Esophagus squamous epithelium (tissue), 4 donors: ENCODE data around the gene TM2D3.

Experiments
- CTCF ChIP-seq, 6 experiments: fragments of 450-650 bp in 4 of 6; fragments of 200-600 bp in 2 of 6; sonication (generic) in 2 of 6; IDR thresholded peaks; one replicate each; pipeline ENCODE4 v1.5.1; 2016 to 2019; ENCODE audit warnings: antibody characterized with exemption in 6 of 6, mild to moderate bottlenecking in 4 of 6, moderate library complexity in 4 of 6
- POLR2A ChIP-seq, 4 donors: fragments of 450-650 bp; IDR thresholded peaks; one replicate each; pipeline ENCODE4 v1.6.1; 2017; ENCODE audit warnings: antibody characterized with exemption in 4 of 4, mild to moderate bottlenecking in 4 of 4, moderate library complexity in 3 of 4

GRCh38 chr15:101660005-101660404 lies 7.8 kb upstream of the TM2D3 start:
- TF ChIP-seq CTCF (IDR thresholded peaks at IDR 0.05) = no peak
- TF ChIP-seq POLR2A (IDR thresholded peaks at IDR 0.05) = no peak
